Stimulated activated CD4-positive, alpha-beta T cell treated with anti-CD3 and anti-CD28 coated beads, Interleukin-12 subunit alpha, Interleukin-12 subunit beta, amount 100 ng/mL, for 48 hours (primary cell): ENCODE measurements around the gene MED26.
A peak's percentile ranks its signal among the peaks of the same experiment; 100 is the strongest.

Experiments used
- DNase-seq, 3 donors: peaks; one replicate each; pipeline ENCODE4 v3.0.0-alpha.2; 2020; ENCODE audit warnings: low read depth in 2 of 3, low spot score in 1 of 3

MED26 gene

DNA sequence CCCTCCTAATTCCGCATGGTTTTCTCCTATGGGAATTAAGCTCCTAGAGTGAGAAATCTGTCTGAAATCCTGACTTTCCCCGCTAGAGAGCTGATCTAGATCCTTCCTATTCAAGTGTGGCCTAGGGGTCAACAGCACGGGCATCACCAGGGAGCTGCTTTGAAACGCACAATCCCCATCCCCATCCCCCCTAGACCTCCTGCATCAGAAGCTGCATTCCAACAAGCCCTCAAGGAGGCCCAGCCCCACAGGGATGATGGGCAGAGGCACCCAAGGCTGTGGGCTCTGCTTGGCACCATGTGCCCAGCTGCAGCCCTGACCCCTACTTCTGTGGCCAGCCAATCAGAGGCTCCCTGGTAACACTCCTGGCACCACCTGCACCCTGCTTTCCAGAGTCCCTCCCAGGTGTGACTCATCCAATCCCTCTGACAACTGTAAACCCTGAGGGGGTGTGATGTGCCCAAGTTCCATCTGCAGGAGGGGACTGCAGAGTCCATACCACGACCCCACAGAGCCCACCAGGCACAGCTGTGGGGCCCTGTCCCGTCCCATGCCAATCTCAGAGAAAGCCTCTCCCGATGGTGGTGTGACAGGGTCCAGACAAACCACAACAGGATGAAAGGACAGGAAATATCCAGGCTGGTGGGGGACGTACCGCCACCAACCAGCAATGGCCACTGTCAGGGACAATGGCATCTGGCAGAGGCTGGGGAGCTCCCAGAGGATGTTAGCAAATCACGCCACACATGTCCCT is 36.0 kb downstream of the MED26 start:
- no peak for DNase-seq

DNA sequence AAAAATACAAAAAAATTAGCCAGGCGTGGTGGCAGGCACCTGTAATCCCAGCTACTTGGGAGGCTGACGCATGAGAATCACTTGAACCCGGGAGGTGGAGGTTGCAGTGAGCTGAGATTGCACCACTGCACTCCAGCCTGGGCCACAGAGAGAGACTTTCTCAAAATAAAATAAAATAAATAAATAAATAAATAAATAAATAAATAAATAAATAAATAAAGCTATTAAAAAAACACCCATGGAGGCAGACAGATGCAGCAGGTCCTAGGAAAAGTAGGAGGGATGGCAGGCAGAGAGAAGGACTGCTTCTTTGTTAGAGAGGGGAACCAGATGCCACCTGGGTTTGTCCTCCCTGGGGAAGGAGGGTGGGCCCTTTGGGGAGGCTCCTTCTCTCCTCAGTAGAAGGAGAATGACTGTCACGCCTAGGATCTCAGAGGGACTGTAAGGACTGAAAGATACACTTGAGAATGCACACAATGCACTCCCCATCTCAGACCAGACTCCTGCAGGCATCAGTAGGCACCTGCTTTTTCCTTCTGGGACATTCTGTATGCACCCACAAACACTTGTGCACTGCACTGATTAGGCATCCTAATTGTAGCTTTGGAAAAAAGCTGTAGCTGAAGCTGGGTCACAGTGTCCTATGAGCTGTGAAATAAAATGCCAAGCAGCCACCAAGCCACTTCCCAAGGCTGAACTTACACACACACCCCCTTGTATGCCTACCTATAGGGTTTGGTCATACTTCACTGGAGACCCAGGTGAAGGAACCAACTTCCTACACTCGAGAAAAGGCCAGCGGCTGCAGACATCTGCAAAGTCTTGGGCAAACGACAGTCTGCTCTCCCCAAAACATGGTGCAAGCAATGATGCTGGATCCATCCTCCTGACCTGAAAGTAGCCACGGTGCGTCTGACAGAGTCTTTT is 36.9 kb downstream of the MED26 start:
- no peak for DNase-seq

DNA sequence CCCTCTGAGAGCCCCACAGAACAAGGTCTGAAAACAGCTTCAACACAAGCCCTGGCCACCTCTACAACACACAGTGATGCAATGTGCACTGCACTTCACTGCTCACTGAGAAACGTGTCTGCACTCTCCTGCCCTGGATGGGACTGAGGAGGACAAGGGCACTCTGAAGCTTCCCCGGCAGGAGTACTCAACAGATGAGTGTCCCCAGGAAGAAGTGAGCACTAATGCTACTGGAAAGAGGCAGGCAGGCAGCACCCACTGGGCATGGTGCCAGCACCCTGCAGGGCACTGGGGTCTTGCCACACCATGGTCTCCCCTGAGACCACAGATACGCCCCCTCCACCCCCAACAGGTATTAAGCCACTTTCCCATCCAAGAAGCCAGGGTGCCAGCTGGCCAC is 38.1 kb downstream of the MED26 start:
- DNase-seq: no peak

DNA sequence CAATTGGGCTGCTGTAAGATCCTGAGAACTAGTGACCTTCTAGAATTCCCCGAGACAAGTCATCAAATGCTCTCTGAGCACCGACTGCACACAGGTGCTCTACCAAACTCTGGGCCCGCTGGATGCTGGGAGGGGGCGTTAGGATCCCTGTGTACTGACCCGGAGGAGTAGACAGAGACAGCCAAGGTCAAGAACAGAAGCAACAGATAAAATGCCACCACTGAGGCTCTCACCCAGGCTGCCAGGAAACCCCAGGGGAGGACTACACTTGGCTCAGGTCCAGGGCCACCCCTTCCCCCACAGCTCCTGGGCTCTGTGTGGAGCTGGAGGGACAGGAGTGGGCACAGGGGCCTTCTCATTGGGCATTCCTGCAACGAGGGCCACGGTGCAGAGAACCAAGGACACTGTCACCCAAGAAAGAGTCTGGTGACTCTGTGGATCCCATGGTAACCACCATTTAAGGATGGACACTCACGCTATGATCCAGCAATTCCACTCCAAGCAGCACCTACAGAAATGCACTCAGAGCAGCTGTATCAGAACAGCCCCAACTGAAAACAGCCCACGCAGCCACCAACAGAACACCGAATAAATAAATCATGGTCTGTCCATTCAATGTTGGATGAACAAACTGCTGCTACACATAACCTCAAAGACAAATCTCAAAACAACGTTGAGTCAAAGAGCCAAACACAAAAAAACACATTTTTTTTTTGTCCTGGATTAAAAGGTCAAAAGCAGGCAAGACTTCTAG is 39.0 kb downstream of the MED26 start:
- DNase-seq: no peak

DNA sequence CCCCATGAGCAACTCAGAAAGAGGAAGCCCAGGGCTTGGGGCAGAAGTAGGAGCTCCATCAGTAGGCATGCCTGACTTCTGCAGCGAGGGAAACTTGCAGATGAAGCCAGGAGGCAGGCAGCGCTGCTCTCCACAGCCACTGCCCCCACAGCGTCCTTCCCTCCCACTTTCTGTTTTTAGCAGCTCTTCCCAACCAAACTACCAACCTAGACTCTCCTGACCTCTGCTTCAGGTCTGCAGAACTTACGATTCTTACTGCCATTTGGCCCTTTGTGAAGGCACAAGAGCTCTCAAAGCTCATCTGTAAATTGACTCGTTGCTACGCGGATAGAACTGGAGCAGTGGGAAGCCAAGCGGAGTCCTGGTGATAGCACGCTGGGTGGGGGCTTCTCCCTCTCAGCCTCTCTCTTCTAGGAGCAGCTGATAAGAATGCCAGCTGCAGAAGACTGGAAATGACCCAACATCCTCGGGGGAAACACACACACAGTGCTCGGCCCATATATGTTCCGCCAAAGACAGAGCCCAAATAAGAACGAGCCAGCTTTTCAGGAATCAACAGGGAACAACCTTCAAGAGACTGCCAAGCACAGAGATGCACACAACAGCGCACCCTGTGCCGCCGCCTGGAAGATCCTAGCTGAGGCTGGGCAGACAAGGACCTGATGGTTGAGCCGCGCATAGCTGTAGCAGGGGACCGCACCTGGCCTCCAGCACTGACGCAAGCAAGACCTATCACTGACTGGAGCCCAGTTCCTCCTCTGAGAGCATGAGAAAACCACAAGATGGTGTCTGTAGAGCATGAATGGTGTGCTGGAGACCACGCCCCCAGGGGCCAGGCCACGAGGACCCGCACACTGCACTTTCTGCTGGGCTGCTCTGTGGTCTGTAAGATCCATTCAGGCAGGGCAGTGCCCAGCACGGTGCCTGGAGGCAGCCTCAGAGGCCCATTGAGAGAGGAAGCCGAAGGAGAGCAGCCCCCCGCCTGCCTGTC is 39.9 kb downstream of the MED26 start:
- DNase-seq: peak; percentile 45 to 54 (median 48)

DNA sequence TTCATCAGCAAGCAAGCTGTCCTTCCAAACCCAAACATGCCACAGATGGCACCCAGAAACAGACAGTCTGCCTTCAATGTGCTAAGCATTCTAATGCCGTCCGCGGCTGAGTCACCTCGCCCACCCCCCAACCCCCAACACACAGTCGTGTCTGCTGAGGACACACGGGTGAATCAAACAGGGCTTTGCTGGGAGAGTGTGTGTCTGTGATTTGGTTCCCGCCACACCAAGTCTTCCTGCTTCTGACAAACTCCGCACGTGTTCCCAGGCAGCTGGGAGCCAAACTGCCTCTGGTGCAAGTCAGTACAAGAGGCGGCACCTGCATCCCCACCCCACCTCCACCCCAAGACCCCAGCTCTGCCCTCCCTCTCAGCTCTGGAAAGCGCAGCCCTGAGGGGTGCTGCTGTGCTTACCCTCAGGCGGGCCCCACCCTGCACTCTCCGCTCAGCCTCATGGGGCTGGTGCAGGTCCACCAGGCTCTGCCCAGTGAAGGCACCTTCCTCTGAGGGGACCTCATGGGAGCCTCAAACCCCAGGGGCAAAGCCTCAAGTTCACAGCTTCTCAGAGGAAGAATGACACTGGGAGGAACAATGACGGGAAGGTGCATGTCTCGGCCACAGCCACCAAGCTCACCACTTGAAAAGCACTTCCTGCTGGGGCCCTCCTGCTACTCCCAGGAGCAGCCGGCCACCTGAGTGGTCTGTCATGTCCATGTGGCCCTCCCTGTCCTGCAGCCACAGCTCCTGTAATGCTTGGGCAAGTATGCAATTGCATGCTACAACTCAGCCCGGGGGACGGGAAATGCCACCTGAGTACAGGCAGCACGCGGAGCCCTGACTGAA is 40.8 kb downstream of the MED26 start:
- peak in 1 of 3 donors; percentile 28 for DNase-seq

DNA sequence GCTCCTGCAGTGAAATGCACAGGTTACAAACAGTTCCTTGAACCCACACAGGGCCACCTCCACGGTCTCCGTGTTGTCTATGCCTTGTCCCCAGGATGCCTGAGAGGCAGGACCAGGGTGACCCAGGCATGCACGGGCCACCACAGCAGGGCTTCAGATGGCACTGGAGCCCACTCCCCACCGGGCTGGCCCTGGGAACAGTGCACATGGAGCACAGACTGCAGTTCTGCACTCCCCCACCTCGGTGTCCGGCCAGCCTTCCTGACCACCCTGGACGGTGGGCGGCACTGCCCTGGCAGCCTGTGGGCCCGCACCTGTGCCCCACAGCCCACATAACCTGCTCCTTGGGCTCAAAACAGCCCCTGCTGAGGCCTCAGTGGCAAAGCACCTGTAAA is 41.5 kb downstream of the MED26 start:
- no peak for DNase-seq

DNA sequence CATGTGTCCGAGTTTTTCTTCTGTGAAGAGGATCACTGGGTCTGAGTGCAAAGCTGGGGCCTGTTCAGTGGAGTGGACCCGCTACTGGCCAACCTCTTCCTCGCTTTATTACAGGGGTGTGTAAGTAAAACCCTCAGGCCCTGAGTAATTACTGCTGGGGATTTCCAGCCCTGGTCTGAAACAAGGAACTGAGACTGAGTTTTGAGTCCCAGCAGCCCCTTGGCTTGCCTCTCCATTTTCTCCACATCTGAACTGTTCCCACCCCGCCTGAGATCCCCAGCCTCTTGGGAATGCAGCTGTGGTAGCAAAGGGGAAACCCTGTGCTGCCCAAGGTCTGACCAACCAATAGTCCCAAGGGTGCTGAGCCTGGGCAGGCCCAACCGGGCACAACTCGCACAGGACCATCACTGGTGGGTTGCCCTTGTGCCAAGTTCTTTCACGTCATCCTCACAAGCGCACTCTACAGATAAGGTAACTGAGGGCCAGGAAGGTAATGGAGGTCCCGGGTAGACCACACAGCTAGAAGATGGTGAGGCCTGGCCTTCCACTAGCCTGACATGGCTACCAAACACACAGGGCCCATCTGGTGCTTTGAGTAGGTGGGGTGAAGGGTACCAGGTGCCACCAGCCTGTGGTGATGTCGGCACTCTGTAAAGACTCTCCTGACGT is 42.1 kb downstream of the MED26 start:
- DNase-seq: peak in 1 of 3 donors; percentile 29

DNA sequence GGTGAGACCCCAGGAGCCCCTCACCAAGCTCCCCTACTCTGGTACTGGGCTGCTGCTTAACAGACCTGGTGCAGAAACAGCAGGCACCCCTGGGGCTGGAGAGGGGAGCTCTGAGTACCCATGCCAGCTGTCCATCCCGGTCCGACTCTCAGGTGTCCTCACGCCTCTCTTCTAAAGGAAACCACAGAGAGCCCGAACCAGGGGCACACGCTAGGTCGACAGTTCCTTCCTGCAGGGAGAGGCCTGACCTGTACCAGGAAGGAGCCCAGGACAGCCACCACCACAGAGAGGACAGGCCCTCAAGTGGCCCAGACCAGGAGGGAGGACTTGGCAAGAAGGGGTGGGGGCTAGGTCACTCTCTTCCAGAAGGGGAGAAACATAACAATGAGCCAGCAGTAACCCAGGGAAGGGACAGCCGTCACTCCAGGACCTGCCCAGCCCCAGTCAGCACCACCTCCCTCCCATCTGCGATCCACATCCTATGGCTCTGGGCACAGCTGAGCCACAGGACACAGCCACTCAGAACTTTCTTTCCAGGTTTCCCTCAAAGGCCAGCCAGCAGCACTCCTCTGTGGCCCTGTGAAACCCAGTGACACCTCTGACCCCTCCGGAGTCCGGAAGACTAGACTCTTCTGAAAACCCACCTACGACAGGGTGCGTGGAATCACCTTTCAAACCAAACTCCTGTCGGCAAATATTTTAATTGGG is 42.8 kb downstream of the MED26 start:
- no peak for DNase-seq

DNA sequence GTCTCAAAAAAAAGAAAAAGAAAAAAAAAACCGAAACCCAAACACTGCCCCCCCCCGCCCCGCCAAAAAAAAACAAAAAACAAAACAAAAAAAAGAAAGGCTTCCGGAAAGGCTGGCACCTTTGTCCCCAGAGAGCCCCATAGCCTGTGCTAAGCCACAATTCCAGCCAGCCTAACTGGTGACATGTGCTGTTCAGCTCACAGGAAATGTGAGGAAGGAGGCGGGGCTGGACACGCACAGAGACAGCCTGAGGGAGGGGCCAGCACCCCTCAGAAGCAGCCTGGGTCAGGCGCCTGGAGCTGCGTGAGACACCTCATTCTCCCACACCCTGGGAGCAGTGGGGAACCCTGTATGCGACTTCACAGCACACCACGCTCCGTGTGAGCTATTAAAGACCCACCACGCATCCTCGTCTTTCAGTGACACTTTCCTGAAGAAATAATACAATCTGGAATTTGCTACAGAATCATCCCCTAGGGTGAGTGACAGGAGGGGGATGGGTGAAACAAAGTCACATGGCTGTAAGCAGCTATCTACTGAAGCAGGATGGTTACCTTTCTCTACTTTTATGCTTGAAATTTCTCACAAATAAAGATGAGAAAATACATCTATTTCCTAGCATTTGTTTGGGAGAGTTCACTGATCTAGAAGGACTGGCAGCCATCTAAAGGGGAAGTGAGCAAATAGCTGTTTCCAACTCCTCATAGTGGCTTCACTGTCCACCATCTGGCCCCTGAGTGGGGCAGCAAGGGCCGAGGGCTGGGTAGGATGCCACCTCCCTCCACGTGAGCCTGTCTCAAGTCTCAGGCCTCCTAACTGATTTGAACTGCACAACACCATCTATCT is 43.5 kb downstream of the MED26 start:
- DNase-seq: peak; percentile 76 to 85 (median 80)

DNA sequence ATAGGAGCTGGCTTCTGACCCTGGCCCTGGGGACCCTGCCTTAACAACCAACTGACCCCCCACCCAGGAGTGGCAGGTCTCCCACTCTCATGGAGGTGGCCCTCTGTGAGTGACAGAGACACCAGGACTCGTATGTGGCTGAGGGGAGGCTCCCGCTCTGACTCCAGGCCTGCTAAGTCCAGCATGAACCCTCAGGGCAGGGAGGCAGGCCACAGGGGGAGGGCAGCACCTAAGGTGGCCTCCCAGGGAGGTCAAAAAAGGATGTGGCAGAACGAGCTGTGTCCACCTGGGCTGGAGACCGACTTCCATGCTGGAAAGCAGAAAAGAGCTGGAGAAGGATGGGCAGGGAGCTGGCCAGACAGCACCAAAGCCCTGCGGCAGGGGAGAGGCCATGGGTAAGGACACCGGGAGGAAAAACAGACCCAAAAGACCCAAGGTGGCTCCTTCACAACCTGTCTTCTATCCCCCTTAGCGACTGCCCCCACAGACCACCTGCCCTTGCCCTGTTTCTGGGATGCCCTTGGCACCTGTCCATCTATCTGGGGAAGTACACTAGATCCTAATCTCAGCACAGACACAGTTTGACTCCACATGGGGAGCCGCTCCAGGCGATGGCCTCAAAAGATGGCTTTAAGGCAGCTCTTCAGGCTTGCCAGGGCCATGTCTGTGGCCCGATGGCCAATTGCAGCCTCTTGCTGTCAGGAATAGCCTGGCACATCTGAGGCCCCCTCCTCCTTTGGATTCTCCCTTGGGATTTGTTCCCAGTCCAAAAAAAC is 45.3 kb downstream of the MED26 start:
- DNase-seq: no peak

DNA sequence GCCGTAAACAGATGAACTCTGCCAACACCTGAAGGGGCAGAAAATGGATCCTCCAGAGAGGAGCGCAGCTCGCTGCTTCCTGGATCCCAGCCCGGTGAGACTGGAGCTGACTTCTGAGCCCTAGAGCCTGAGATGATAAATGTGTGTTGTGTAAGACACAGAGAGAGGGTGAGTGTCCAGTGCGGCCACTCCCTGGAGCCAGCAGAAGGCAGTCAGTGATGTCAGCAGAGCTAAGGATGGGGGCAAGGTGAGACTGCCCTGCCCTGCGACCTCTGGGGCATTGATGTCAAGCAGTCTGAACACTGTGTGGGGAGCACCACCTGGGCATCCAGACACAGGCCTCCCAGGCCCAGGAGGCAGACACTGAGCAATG is 46.0 kb downstream of the MED26 start:
- DNase-seq: no peak

DNA sequence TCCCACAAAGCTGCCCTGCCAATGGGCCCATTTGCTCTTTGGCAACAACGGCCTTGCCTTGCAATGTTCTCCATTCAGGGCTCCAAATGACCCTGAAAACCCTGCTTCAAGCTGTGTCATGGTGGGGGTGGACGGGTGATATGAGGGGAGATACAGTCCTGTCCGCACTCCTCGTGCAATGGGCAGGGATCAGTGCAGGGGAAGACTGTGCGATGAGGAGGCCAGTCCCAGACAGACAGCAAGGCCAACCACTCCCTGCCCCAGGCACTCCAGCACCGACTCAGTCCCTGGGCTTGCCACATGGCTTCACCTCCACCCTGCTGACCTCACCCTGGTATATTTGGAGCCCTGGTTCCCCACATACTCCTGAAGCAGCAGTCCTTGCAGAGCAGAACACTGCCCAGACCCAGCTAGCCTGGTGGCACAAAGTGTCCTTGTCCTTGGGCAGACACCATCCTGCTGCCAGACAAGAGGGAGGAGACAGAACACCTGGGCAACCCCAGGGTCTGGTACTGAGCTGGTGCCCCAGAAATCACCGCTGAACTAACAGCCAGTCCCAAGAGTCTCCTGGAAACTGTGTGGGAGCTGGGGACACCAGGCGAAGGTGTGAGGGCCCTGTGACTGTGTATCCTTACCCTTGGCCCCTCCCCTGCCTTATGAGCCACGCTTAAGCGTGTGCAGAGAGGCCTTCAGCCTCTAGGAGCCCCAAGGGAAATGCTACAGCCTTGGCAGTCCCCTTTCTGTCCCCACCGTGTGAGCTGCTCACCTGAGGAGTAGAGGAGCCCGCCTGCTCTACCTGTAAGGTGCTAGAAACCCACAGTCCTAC is 46.6 kb downstream of the MED26 start:
- no peak for DNase-seq

DNA sequence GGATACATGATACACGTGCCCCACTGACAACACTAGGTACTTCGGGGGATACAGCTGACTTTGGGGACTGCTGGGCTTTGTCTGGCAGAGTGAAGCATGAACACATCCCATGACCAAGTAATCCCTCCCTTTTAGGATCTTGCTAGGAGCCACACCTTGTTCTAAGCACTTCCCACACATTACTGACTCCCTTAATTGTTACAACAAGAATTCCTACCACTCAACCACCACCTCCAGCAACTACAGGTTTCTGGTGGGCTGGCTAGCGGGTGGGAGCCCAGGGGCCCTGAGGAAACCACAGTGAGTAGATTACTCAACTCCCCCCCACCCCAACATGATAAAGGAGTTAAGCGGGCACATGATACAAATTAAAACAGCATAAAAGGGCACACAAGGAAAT is 48.6 kb downstream of the MED26 start:
- DNase-seq: no peak

DNA sequence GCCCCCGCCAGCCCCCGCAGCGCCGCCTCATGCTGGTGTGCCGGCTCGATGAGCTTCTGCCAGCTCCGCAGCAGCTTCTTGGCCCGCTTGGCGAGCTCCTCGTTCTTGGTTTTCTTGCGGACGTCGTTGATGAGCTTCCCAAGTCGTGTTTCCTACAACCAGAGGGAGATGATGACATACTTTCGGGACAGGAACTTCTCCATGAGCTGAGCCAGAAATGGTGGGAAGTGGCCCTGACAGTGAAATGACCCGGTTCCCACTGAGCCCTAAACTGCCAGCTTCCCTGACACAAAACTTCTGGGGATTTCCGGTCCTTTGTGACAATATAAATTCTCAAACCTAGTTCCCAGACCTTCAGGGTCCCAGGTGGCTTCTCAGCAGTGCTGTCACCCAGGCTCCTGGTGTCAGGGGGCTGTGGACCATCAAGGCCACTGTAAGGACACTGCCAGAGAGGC is 50.4 kb downstream of the MED26 start:
- no peak for DNase-seq
